Measurements from ENCODE around the gene LONRF2.
"Not testable (repeated sequence)": the region's sequence is repeated elsewhere in the genome, so short reads cannot be mapped to it uniquely, and the experiment has no call there.

DNA sequence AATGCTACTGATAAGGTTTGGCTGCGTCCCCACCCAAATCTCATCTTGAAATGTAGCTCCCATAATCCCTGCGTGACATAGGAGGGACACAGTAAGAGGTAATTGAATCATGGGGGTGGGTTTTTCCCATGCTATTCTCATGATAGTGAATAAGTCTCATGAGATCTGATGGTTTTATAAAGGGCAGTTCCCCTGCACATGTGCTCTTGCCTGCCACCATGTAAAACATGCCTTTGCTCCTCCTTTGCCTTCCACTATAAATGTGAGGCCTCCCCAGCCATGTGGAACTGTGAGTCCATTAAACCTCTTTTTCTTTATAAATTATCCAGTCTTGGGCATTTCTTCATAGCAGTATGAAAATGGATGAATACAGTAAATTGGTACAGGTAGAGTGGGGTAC, 20.2 kb upstream of the LONRF2 start:
- TF ChIP-seq, protein P1, sequence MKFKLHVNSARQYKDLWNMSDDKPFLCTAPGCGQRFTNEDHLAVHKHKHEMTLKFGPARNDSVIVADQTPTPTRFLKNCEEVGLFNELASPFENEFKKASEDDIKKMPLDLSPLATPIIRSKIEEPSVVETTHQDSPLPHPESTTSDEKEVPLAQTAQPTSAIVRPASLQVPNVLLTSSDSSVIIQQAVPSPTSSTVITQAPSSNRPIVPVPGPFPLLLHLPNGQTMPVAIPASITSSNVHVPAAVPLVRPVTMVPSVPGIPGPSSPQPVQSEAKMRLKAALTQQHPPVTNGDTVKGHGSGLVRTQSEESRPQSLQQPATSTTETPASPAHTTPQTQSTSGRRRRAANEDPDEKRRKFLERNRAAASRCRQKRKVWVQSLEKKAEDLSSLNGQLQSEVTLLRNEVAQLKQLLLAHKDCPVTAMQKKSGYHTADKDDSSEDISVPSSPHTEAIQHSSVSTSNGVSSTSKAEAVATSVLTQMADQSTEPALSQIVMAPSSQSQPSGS (CRISPR knock-in tag; IDR thresholded peaks at IDR 0.05; ENCODE audit: borderline replicate concordance, low read depth): not testable (repeated sequence)
- TF ChIP-seq ATF1 (CRISPR knock-in tag; IDR thresholded peaks at IDR 0.05); ETV6 (CRISPR knock-in tag; IDR thresholded peaks at IDR 0.05); CREB1 (CRISPR knock-in tag; IDR thresholded peaks at IDR 0.05); SMAD4 (CRISPR knock-in tag; IDR thresholded peaks at IDR 0.05); ZBTB21 (CRISPR knock-in tag; IDR thresholded peaks at IDR 0.05; ENCODE audit: borderline replicate concordance): not testable (repeated sequence)
- TF ChIP-seq, protein P2, sequence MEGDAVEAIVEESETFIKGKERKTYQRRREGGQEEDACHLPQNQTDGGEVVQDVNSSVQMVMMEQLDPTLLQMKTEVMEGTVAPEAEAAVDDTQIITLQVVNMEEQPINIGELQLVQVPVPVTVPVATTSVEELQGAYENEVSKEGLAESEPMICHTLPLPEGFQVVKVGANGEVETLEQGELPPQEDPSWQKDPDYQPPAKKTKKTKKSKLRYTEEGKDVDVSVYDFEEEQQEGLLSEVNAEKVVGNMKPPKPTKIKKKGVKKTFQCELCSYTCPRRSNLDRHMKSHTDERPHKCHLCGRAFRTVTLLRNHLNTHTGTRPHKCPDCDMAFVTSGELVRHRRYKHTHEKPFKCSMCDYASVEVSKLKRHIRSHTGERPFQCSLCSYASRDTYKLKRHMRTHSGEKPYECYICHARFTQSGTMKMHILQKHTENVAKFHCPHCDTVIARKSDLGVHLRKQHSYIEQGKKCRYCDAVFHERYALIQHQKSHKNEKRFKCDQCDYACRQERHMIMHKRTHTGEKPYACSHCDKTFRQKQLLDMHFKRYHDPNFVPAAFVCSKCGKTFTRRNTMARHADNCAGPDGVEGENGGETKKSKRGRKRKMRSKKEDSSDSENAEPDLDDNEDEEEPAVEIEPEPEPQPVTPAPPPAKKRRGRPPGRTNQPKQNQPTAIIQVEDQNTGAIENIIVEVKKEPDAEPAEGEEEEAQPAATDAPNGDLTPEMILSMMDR (IDR thresholded peaks at IDR 0.05): not testable (repeated sequence)

Measured in WTC11 (cell line).